Measurements from ENCODE around the gene TMEM132D. TPM values are rescaled to one million over a fixed set of nuclear protein-coding genes. Genes with fewer than 3 reads are reported as not detected.

TMEM132D gene
- total and polyA plus RNA-seq, 2 experiments from 2014 or later = not detected

DNA sequence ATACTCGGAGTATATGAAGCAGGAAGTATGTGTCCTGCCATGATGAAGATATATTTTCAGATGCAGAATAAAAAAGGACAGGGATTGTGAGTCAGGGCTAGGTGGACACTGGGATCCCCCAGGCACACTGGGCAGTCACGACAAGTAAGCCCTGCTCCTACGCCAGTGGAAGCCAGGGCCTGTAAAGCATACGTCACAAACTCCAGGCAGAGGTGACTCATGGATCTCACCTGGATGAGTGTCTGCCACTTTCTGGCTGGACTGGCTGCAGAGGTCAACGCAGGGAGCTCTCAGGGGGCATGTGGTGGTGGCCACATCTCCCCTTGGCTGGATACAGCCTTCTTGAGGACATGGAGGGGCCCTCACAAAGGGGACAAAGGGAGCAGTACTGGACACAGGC is 788.3 kb downstream of the TMEM132D start:
- H3K36me3 ChIP-seq (ENCODE audit: low read depth) = no peaks in the 10 kb centered on the region
- H4K20me1 ChIP-seq (ENCODE audit: insufficient read depth) = no peaks in the 10 kb centered on the region
- WGBS, 2 experiments (ENCODE audit: low coverage in 1 of 2, low lambda C conversion rate in 2 of 2, missing lambda C conversion rate in 2 of 2) = 26 to 30% methylated on average over 5 of the region's 5 CpGs
- H3K9me2 ChIP-seq (ENCODE audit: insufficient read depth) = no peaks in the 10 kb centered on the region
- H2AFZ ChIP-seq = no peak overlapping the region
- no peak overlapping the region for H3K27ac ChIP-seq
- H3K4me1 ChIP-seq (ENCODE audit: insufficient read depth) = no peaks in the 10 kb centered on the region
- no peaks in the 10 kb centered on the region for H3F3A ChIP-seq (ENCODE audit: insufficient read depth)
- TF ChIP-seq EZH2 (IDR thresholded peaks at IDR 0.05; ENCODE audit: insufficient read depth, poor library complexity, severe bottlenecking) = no peak
- TF ChIP-seq EZH2phosphoT487 (IDR thresholded peaks at IDR 0.05; ENCODE audit: insufficient read depth, low read depth) = no peak
- H3K4me2 ChIP-seq (ENCODE audit: unreplicated experiment) = no peak overlapping the region
- in situ Hi-C loops (cut with MboI) = no loop called here
- H3K79me2 ChIP-seq (ENCODE audit: insufficient read depth) = no peaks in the 10 kb centered on the region
- DNase-seq = no peak
- no peaks in the 10 kb centered on the region for H3K27me3 ChIP-seq (replicated peaks; ENCODE audit: insufficient read depth)
- H3K9me3 ChIP-seq (ENCODE audit: low read depth) = no peaks in the 10 kb centered on the region
- H3K9ac ChIP-seq = no peak overlapping the region
- H3K4me3 ChIP-seq = no peak overlapping the region

DNA sequence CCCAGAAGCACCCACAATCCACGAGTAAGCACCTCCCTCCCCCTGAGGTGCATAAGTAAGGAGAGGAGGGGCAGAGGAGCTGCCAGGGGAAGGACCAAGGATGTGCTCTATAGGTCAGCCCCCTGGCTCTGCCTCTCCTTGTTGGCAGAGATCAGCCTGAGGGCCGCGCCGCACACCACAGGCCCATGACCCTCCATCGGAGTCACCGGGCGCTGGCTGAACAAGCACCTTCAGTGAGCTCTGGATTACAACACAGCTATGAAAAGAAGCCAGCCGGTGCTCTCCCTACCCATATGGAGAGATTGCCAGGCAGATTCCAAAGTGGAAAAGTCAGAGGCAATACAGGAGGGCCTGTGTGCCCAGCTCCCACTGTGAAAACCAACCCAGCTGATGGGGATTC is 793.2 kb downstream of the TMEM132D start:
- Histone ChIP-seq H4K20me1 (ENCODE audit: insufficient read depth) (no peaks in the 10 kb centered on the region), H3K9me3 (ENCODE audit: low read depth) (no peaks in the 10 kb centered on the region), H3K9ac (no peak overlapping the region), H3K79me2 (ENCODE audit: insufficient read depth) (no peaks in the 10 kb centered on the region), H3K9me2 (ENCODE audit: insufficient read depth) (no peaks in the 10 kb centered on the region), H3K36me3 (ENCODE audit: low read depth) (no peaks in the 10 kb centered on the region), H3K27me3 (replicated peaks; ENCODE audit: insufficient read depth) (no peaks in the 10 kb centered on the region), H3K4me1 (ENCODE audit: insufficient read depth) (no peaks in the 10 kb centered on the region), H3K27ac (no peak overlapping the region), H3K4me3 (no peak overlapping the region), H3F3A (ENCODE audit: insufficient read depth) (no peaks in the 10 kb centered on the region), H3K4me2 (ENCODE audit: unreplicated experiment) (no peak overlapping the region), H2AFZ (no peak overlapping the region)
- TF ChIP-seq EZH2phosphoT487 (IDR thresholded peaks at IDR 0.05; ENCODE audit: insufficient read depth, low read depth) (no peak), EZH2 (IDR thresholded peaks at IDR 0.05; ENCODE audit: insufficient read depth, poor library complexity, severe bottlenecking) (no peak)
- no peak for DNase-seq
- in situ Hi-C loops (cut with MboI) = no loop called here
- 43 to 50% methylated on average over 8 of the region's 8 CpGs for WGBS, 2 experiments (ENCODE audit: low coverage in 1 of 2, low lambda C conversion rate in 2 of 2, missing lambda C conversion rate in 2 of 2)

DNA sequence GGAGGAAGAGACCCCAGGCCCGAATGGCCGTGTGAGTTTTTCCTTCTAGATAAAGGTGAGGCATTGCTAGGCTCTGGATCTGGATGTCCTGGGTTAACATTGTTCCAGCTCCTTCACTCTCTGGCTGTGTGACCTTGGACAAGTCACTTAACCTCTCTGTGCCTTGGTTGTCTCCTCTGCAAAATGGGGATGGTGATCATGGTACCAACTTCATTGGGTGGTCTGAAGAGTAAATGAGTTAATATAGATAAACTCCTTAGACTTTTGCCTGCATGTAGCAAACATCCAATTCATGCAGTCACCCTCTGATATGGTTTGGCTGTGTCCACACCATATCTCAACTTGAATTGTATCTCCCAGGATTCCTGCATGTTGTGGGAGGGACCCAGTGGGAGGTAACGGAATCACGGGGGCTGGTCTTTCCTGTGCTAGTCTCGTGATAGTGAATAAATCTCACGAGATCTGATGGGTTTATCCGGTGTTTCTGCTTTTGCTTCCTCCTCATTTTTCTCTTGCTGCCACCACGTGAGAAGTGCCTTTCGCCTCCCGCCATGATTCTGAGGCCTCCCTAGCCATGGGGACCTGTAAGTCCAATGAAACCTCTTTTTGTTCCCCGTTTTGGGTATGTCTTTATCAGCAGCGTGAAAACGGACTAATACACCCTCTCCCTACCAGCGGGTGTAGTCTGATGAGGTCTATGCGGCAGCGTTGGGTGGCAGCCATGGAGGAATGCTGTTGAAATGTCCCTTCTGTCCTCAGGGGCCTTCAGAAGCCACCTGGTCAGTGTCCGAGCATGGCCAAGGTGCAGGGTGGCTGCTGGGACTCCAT is 794.4 kb downstream of the TMEM132D start:
- WGBS, 2 experiments (ENCODE audit: low coverage in 1 of 2, low lambda C conversion rate in 2 of 2, missing lambda C conversion rate in 2 of 2) = 50 to 51% methylated on average over 17 of the region's 17 CpGs
- H3K79me2 ChIP-seq (ENCODE audit: insufficient read depth) = no peaks in the 10 kb centered on the region
- H3K27me3 ChIP-seq (replicated peaks; ENCODE audit: insufficient read depth) = no peaks in the 10 kb centered on the region
- no peak overlapping the region for H3K9ac ChIP-seq
- in situ Hi-C loops (cut with MboI) = no loop called here
- H3K9me2 ChIP-seq (ENCODE audit: insufficient read depth) = no peaks in the 10 kb centered on the region
- H3K4me1 ChIP-seq (ENCODE audit: insufficient read depth) = no peaks in the 10 kb centered on the region
- DNase-seq = no peak
- H3F3A ChIP-seq (ENCODE audit: insufficient read depth) = no peaks in the 10 kb centered on the region
- no peaks in the 10 kb centered on the region for H4K20me1 ChIP-seq (ENCODE audit: insufficient read depth)
- H3K27ac ChIP-seq = no peak overlapping the region
- no peaks in the 10 kb centered on the region for H3K9me3 ChIP-seq (ENCODE audit: low read depth)
- no peaks in the 10 kb centered on the region for H3K36me3 ChIP-seq (ENCODE audit: low read depth)
- H3K4me3 ChIP-seq = no peak overlapping the region
- no peak overlapping the region for H2AFZ ChIP-seq
- TF ChIP-seq EZH2phosphoT487 (IDR thresholded peaks at IDR 0.05; ENCODE audit: insufficient read depth, low read depth) (no peak), EZH2 (IDR thresholded peaks at IDR 0.05; ENCODE audit: insufficient read depth, poor library complexity, severe bottlenecking) (no peak)
- no peak overlapping the region for H3K4me2 ChIP-seq (ENCODE audit: unreplicated experiment)

DNA sequence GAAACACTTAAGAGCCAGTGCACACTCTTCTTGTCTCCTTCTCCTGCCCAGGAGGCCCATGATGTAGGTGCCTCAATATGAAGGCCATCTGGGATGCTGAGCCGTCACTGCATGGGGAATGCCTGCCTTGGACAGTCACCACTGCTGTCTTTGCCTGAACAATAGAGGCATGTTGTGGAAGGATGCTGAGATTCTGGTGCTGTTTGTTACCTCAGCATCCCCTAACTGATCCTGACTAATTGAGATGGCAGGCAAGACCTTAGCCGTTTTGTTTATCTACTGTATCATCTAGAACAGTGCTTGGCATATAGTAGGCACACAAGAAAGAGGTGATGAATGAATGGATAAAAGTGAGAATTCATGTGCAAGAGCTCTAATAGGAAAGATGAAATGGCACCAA is 797.1 kb downstream of the TMEM132D start:
- WGBS, 2 experiments (ENCODE audit: low coverage in 1 of 2, low lambda C conversion rate in 2 of 2, missing lambda C conversion rate in 2 of 2) = 16 to 23% methylated on average over 2 of the region's 2 CpGs
- Histone ChIP-seq H3K79me2 (ENCODE audit: insufficient read depth) (no peaks in the 10 kb centered on the region), H3K9me3 (ENCODE audit: low read depth) (no peaks in the 10 kb centered on the region), H2AFZ (no peak overlapping the region), H3K27ac (no peak overlapping the region), H4K20me1 (ENCODE audit: insufficient read depth) (no peaks in the 10 kb centered on the region), H3K9ac (no peak overlapping the region), H3K9me2 (ENCODE audit: insufficient read depth) (no peaks in the 10 kb centered on the region), H3K36me3 (ENCODE audit: low read depth) (no peaks in the 10 kb centered on the region), H3F3A (ENCODE audit: insufficient read depth) (no peaks in the 10 kb centered on the region), H3K4me1 (ENCODE audit: insufficient read depth) (no peaks in the 10 kb centered on the region), H3K4me3 (no peak overlapping the region), H3K27me3 (replicated peaks; ENCODE audit: insufficient read depth) (no peaks in the 10 kb centered on the region), H3K4me2 (ENCODE audit: unreplicated experiment) (no peak overlapping the region)
- no peak for TF ChIP-seq EZH2 (IDR thresholded peaks at IDR 0.05; ENCODE audit: insufficient read depth, poor library complexity, severe bottlenecking)
- no peak for TF ChIP-seq EZH2phosphoT487 (IDR thresholded peaks at IDR 0.05; ENCODE audit: insufficient read depth, low read depth)
- in situ Hi-C loops (cut with MboI) = no loop called here
- no peak for DNase-seq

Measured in GM23248 (cell line).